SK-N-SH treated with all-trans-retinoic acid at 6 μM for 48 hours (cell line): ENCODE measurements around the gene RAB38.

Source experiments
- ARNTL ChIP-seq: fragments of 450-650 bp; formaldehyde crosslinking; IDR thresholded peaks from 2 replicates; pipeline ENCODE4 v1.5.0; 2020; ENCODE audit warnings: low read depth, mild to moderate bottlenecking, moderate library complexity, borderline replicate concordance
- BACH2 ChIP-seq: fragments of 250-450 bp; sonication (Bioruptor Pico); IDR thresholded peaks from 2 replicates; pipeline ENCODE4 v1.9.0; 2021; ENCODE audit warnings: mild to moderate bottlenecking, borderline replicate concordance
- CREB5 ChIP-seq: fragments of 250-450 bp; sonication (Bioruptor Pico); IDR thresholded peaks from 2 replicates; pipeline ENCODE4 v1.5.1; 2020; ENCODE audit warnings: low read depth, mild to moderate bottlenecking, moderate library complexity
- CSDC2 ChIP-seq: fragments of 250-450 bp; sonication (Bioruptor Pico); IDR thresholded peaks from 2 replicates; pipeline ENCODE4 v1.5.0; 2020; ENCODE audit warnings: mild to moderate bottlenecking, moderate library complexity
- GLIS3 ChIP-seq: fragments of 250-450 bp; sonication (Bioruptor Pico); IDR thresholded peaks from 2 replicates; pipeline ENCODE4 v1.5.0; 2020; ENCODE audit warnings: mild to moderate bottlenecking, moderate library complexity
- ISL1 ChIP-seq: fragments of 250-450 bp; sonication (Bioruptor Pico); IDR thresholded peaks from 2 replicates; pipeline ENCODE4 v2.1.2; 2022; ENCODE audit warnings: mild to moderate bottlenecking, moderate library complexity
- OSR1 ChIP-seq: fragments of 250-450 bp; sonication (Bioruptor Pico); IDR thresholded peaks from 2 replicates; pipeline ENCODE4 v1.8.0; 2022; ENCODE audit warnings: moderate library complexity, mild to moderate bottlenecking, inconsistent platforms
- PATZ1 ChIP-seq: fragments of 250-450 bp; sonication (Bioruptor Pico); IDR thresholded peaks from 2 replicates; pipeline ENCODE4 v1.8.0; 2020; ENCODE audit warnings: mild to moderate bottlenecking, moderate library complexity, borderline replicate concordance
- RARB ChIP-seq: fragments of 250-450 bp; sonication (Bioruptor Pico); IDR thresholded peaks from 2 replicates; pipeline ENCODE4 v1.8.0; 2021; ENCODE audit warnings: mild to moderate bottlenecking, moderate library complexity
- SNAI2 ChIP-seq: fragments of 250-450 bp; sonication (Bioruptor Pico); IDR thresholded peaks from 2 replicates; pipeline ENCODE4 v1.5.0; 2020; ENCODE audit warnings: mild to moderate bottlenecking, moderate library complexity
- TCF4 ChIP-seq: fragments of 250-450 bp; sonication (Bioruptor Pico); IDR thresholded peaks from 2 replicates; pipeline ENCODE4 v1.8.0; 2021; ENCODE audit warnings: mild to moderate bottlenecking, moderate library complexity, borderline replicate concordance
- TSHZ2 ChIP-seq: fragments of 250-450 bp; sonication (Bioruptor Pico); IDR thresholded peaks from 2 replicates; pipeline ENCODE4 v1.5.0; 2020; ENCODE audit warnings: mild to moderate bottlenecking, moderate library complexity
- ZFP30 ChIP-seq: fragments of 450-650 bp; formaldehyde crosslinking; IDR thresholded peaks from 2 replicates; pipeline ENCODE4 v1.5.0; 2022; ENCODE audit warnings: mild to moderate bottlenecking, moderate library complexity
- ZNF565 ChIP-seq: fragments of 450-650 bp; formaldehyde crosslinking; conservative IDR thresholded peaks from 2 replicates; pipeline ENCODE4 v1.5.0; 2020; ENCODE audit warnings: low read depth, mild to moderate bottlenecking, moderate library complexity

- TF ChIP-seq GLIS3 (no peak), TSHZ2 (no peak), OSR1 (CRISPR knock-in tag) (no peak), BACH2 (no peak), ZFP30 (CRISPR knock-in tag) (no peak), ISL1 (no peak), RARB (no peak), TCF4 (no peak), PATZ1 (CRISPR knock-in tag) (no peak), SNAI2 (no peak), CREB5 (CRISPR knock-in tag) (no peak), ZNF565 (CRISPR knock-in tag) (no peak), ARNTL (no peak), CSDC2 (CRISPR knock-in tag) (no peak)
Observed at GRCh38 chr11:88202498-88202897, 27.3 kb upstream of the RAB38 start.
